ENCODE results near the gene MEX3D.

MEX3D gene

GRCh38 chr19:1584500-1585242 is 16.5 kb upstream of the MEX3D start:
- no peak overlapping the region for H3K27ac ChIP-seq
- H3K36me3 ChIP-seq, result peaks cover 41% of the 10 kb centered on the region
- no peak overlapping the region for H3K4me3 ChIP-seq (ENCODE audit: low read depth in 1 of 2, low read length in 1 of 2)
- H3K9me3 ChIP-seq, result no peaks in the 10 kb centered on the region
- H3K27me3 ChIP-seq, result no peaks in the 10 kb centered on the region
- TF ChIP-seq, protein P1, sequence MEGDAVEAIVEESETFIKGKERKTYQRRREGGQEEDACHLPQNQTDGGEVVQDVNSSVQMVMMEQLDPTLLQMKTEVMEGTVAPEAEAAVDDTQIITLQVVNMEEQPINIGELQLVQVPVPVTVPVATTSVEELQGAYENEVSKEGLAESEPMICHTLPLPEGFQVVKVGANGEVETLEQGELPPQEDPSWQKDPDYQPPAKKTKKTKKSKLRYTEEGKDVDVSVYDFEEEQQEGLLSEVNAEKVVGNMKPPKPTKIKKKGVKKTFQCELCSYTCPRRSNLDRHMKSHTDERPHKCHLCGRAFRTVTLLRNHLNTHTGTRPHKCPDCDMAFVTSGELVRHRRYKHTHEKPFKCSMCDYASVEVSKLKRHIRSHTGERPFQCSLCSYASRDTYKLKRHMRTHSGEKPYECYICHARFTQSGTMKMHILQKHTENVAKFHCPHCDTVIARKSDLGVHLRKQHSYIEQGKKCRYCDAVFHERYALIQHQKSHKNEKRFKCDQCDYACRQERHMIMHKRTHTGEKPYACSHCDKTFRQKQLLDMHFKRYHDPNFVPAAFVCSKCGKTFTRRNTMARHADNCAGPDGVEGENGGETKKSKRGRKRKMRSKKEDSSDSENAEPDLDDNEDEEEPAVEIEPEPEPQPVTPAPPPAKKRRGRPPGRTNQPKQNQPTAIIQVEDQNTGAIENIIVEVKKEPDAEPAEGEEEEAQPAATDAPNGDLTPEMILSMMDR (IDR thresholded peaks at IDR 0.05), result no peak
- no peaks in the 10 kb centered on the region for H3K4me1 ChIP-seq (ENCODE audit: control insufficient read depth in 1 of 2, insufficient read depth in 1 of 2, low read depth in 1 of 2, low read length in 1 of 2)

DNA sequence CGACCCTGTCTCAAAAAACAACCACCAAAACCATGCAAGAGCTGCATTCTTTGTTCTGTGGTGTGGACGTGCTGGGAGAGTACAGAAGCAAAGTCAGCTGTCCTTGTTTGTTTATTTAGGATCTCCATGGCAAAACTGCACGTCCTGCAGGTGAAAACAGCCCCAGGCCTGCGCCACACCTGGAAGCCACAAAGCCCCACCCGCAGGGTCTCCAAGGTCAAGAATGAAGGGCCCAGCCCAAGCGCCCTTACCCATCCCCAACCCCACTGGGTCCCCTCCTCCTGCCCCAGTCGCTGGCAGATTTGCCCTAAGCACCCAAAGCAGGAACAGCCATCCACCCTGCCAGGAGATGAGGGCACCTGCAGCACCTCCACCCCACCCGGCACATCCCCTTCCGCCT is 14.1 kb upstream of the MEX3D start:
- Histone ChIP-seq H3K4me3 (ENCODE audit: low read depth in 1 of 2, low read length in 1 of 2) (no peak overlapping the region), H3K9me3 (no peaks in the 10 kb centered on the region), H3K36me3 (peaks cover 63% of the 10 kb centered on the region), H3K27me3 (no peaks in the 10 kb centered on the region), H3K4me1 (ENCODE audit: control insufficient read depth in 1 of 2, insufficient read depth in 1 of 2, low read depth in 1 of 2, low read length in 1 of 2) (no peaks in the 10 kb centered on the region), H3K27ac (no peak overlapping the region)
- TF ChIP-seq, protein P1 (IDR thresholded peaks at IDR 0.05), result no peak

DNA sequence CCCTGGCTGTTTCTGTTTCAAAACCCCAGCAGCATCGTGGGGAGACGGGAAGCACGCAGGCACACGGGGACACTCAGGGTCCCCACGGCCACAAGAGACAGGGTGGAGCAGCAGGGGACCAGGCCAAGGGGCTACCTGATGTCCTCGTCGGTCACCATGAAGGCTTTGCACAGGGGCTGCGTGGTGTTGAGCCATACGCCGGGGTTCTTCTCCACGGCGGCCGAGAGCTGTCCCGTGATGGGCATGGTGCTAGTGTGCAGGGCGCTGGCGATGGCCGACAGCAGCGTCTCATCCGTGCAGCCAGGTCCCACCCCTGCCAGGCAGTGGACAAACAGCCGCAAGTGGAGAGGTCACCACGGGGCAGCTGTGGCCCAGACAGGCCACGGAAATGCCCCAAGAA is 12.8 kb upstream of the MEX3D start:
- Histone ChIP-seq H3K4me1 (ENCODE audit: control insufficient read depth in 1 of 2, insufficient read depth in 1 of 2, low read depth in 1 of 2, low read length in 1 of 2) (no peaks in the 10 kb centered on the region), H3K4me3 (ENCODE audit: low read depth in 1 of 2, low read length in 1 of 2) (no peak overlapping the region), H3K27ac (no peak overlapping the region), H3K9me3 (no peaks in the 10 kb centered on the region), H3K27me3 (no peaks in the 10 kb centered on the region), H3K36me3 (peaks cover 75% of the 10 kb centered on the region)
- TF ChIP-seq, protein P1 (IDR thresholded peaks at IDR 0.05), result no peak

- no peaks in the 10 kb centered on the region for H3K4me1 ChIP-seq (ENCODE audit: control insufficient read depth in 1 of 2, insufficient read depth in 1 of 2, low read depth in 1 of 2, low read length in 1 of 2)
- no peaks in the 10 kb centered on the region for H3K9me3 ChIP-seq
- H3K36me3 ChIP-seq, result peaks cover 75% of the 10 kb centered on the region
- no peak overlapping the region for H3K27ac ChIP-seq
- H3K27me3 ChIP-seq, result no peaks in the 10 kb centered on the region
- TF ChIP-seq, protein P1 (IDR thresholded peaks at IDR 0.05), result no peak
- H3K4me3 ChIP-seq (ENCODE audit: low read depth in 1 of 2, low read length in 1 of 2), result no peak overlapping the region
These were observed 12.3 kb upstream of the MEX3D start for GRCh38 chr19:1580382-1580781.

DNA sequence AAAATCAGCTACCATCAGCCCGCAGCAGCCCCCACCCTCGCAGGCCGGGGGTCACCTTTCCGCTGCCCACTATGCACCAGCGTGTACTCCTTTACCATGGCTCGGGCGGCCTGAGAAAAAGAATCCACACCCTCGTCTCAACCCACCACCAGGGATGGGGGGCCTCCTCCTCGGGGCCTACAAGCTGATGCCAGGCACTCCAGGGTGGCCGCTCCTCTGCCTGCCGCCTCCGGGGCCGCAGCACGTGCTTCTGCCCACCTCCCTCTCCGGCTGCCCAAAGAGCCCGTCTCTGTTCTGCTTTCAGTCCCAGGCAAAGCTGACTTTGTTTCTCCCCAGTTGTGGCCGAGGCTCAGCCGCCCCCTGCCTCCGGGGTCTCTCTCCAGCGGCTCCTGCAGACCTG is 11.1 kb upstream of the MEX3D start:
- Histone ChIP-seq H3K36me3 (peaks cover 72% of the 10 kb centered on the region), H3K27ac (no peak overlapping the region), H3K4me3 (ENCODE audit: low read depth in 1 of 2, low read length in 1 of 2) (no peak overlapping the region), H3K9me3 (no peaks in the 10 kb centered on the region), H3K4me1 (ENCODE audit: control insufficient read depth in 1 of 2, insufficient read depth in 1 of 2, low read depth in 1 of 2, low read length in 1 of 2) (no peaks in the 10 kb centered on the region), H3K27me3 (no peaks in the 10 kb centered on the region)
- TF ChIP-seq, protein P1 (IDR thresholded peaks at IDR 0.05), result no peak
